Measurements from ENCODE around the gene EPHA6.

The EPHA6 gene

GRCh38 chr3:97763586-97764406 lies 949.4 kb downstream of the EPHA6 start:
- DNase-seq (ENCODE audit: low read depth) = no peak
- H3K9me3 ChIP-seq (ENCODE audit: control insufficient read depth, low read length) = no peaks in the 10 kb centered on the region
- H3K36me3 ChIP-seq (ENCODE audit: control insufficient read depth, insufficient read depth, low read length, severe bottlenecking) = no peaks in the 10 kb centered on the region
- H3K4me1 ChIP-seq (ENCODE audit: control insufficient read depth, insufficient read depth, low read length) = peaks cover 11% of the 10 kb centered on the region
- H3K9ac ChIP-seq (ENCODE audit: low read length) = peak overlapping the region; percentile 86
- H3K27me3 ChIP-seq (replicated peaks; ENCODE audit: control insufficient read depth, insufficient read depth, low read length) = no peaks in the 10 kb centered on the region
- peak overlapping the region; percentile 100 for H3K4me3 ChIP-seq (ENCODE audit: low read length)

- Histone ChIP-seq H3K9ac (ENCODE audit: low read length) (peak within 1 kb of the TSS; percentile 86), H3K27me3 (replicated peaks; ENCODE audit: control insufficient read depth, insufficient read depth, low read length) (no peaks in the 10 kb centered on the region), H3K4me3 (ENCODE audit: low read length) (peak within 1 kb of the TSS; percentile 100), H3K9me3 (ENCODE audit: control insufficient read depth, low read length) (no peaks in the 10 kb centered on the region), H3K4me1 (ENCODE audit: control insufficient read depth, insufficient read depth, low read length) (peaks cover 11% of the 10 kb centered on the region), H3K36me3 (ENCODE audit: control insufficient read depth, insufficient read depth, low read length, severe bottlenecking) (no peaks in the 10 kb centered on the region)
- DNase-seq (ENCODE audit: low read depth) = peak; percentile 93
Observed at GRCh38 chr3:97764407-97765238, 950.2 kb downstream of the EPHA6 start, which contains the start of gene ARL6. ARL6 (plus strand) TSS chr3:97764758; CDS start chr3:97768108, 3,350 bp downstream.

- H3K27me3 ChIP-seq (replicated peaks; ENCODE audit: control insufficient read depth, insufficient read depth, low read length) = no peaks in the 10 kb centered on the region
- H3K4me3 ChIP-seq (ENCODE audit: low read length) = peak overlapping the region; percentile 100
- H3K9me3 ChIP-seq (ENCODE audit: control insufficient read depth, low read length) = no peaks in the 10 kb centered on the region
- H3K9ac ChIP-seq (ENCODE audit: low read length) = peak overlapping the region; percentile 86
- no peaks in the 10 kb centered on the region for H3K36me3 ChIP-seq (ENCODE audit: control insufficient read depth, insufficient read depth, low read length, severe bottlenecking)
- peak; percentile 19 for DNase-seq (ENCODE audit: low read depth)
- peaks cover 11% of the 10 kb centered on the region for H3K4me1 ChIP-seq (ENCODE audit: control insufficient read depth, insufficient read depth, low read length)
Observed at GRCh38 chr3:97765336-97765735, 950.9 kb downstream of the EPHA6 start.

GRCh38 chr3:97772926-97773325 lies 958.5 kb downstream of the EPHA6 start:
- no peak overlapping the region for H3K4me3 ChIP-seq (ENCODE audit: low read length)
- DNase-seq (ENCODE audit: low read depth) = no peak

GRCh38 chr3:97778152-97778551 lies 963.8 kb downstream of the EPHA6 start:
- H3K9me3 ChIP-seq (ENCODE audit: control insufficient read depth, low read length) = no peaks in the 10 kb centered on the region
- H3K4me3 ChIP-seq (ENCODE audit: low read length) = no peak overlapping the region
- no peaks in the 10 kb centered on the region for H3K4me1 ChIP-seq (ENCODE audit: control insufficient read depth, insufficient read depth, low read length)
- H3K27me3 ChIP-seq (replicated peaks; ENCODE audit: control insufficient read depth, insufficient read depth, low read length) = no peaks in the 10 kb centered on the region
- no peak overlapping the region for H3K9ac ChIP-seq (ENCODE audit: low read length)
- DNase-seq (ENCODE audit: low read depth) = peak; percentile 7
- no peaks in the 10 kb centered on the region for H3K36me3 ChIP-seq (ENCODE audit: control insufficient read depth, insufficient read depth, low read length, severe bottlenecking)

More at GRCh38 chr3:97772926-97773325, 958.5 kb downstream of the EPHA6 start:
- H3K27me3 ChIP-seq (replicated peaks; ENCODE audit: control insufficient read depth, insufficient read depth, low read length) = no peaks in the 10 kb centered on the region
- peaks cover 2% of the 10 kb centered on the region for H3K9me3 ChIP-seq (ENCODE audit: control insufficient read depth, low read length)
- no peaks in the 10 kb centered on the region for H3K36me3 ChIP-seq (ENCODE audit: control insufficient read depth, insufficient read depth, low read length, severe bottlenecking)
- H3K9ac ChIP-seq (ENCODE audit: low read length) = no peak overlapping the region
- no peaks in the 10 kb centered on the region for H3K4me1 ChIP-seq (ENCODE audit: control insufficient read depth, insufficient read depth, low read length)

GRCh38 chr3:97793420-97794019 lies 979.1 kb downstream of the EPHA6 start:
- peak; percentile 85 for DNase-seq (ENCODE audit: low read depth)
- no peaks in the 10 kb centered on the region for H3K4me1 ChIP-seq (ENCODE audit: control insufficient read depth, insufficient read depth, low read length)
- H3K9me3 ChIP-seq (ENCODE audit: control insufficient read depth, low read length) = no peaks in the 10 kb centered on the region
- no peak overlapping the region for H3K4me3 ChIP-seq (ENCODE audit: low read length)
- no peaks in the 10 kb centered on the region for H3K36me3 ChIP-seq (ENCODE audit: control insufficient read depth, insufficient read depth, low read length, severe bottlenecking)
- H3K27me3 ChIP-seq (replicated peaks; ENCODE audit: control insufficient read depth, insufficient read depth, low read length) = no peaks in the 10 kb centered on the region
- no peak overlapping the region for H3K9ac ChIP-seq (ENCODE audit: low read length)

- Histone ChIP-seq H3K9me3 (ENCODE audit: control insufficient read depth, low read length) (no peaks in the 10 kb centered on the region), H3K9ac (ENCODE audit: low read length) (no peak overlapping the region), H3K36me3 (ENCODE audit: control insufficient read depth, insufficient read depth, low read length, severe bottlenecking) (no peaks in the 10 kb centered on the region), H3K4me3 (ENCODE audit: low read length) (no peak overlapping the region), H3K4me1 (ENCODE audit: control insufficient read depth, insufficient read depth, low read length) (no peaks in the 10 kb centered on the region), H3K27me3 (replicated peaks; ENCODE audit: control insufficient read depth, insufficient read depth, low read length) (no peaks in the 10 kb centered on the region)
- no peak for DNase-seq (ENCODE audit: low read depth)
Observed at GRCh38 chr3:97795951-97796350, 981.6 kb downstream of the EPHA6 start.

Data from adipocyte (in vitro differentiated cells).